Astrocyte (in vitro differentiated cells and primary cell): ENCODE results near the gene DCANP1. TPM values are rescaled to one million over a fixed set of nuclear protein-coding genes. Genes with fewer than 3 reads are reported as not detected.

Experiments used
- DNase-seq: peaks from one replicate; pipeline ENCODE4 v3.0.0-alpha.2; 2010; ENCODE audit warnings: low read depth
- FAIRE-seq: peaks from 2 replicates; lab custom pipeline; 2011; peaks lifted over from hg19 to GRCh38; lab: Jason Lieb, UNC
- H2AFZ ChIP-seq: 2 replicates; pipeline ENCODE4 v1.6.0; 2012; ENCODE audit warnings: low read depth, low read length, inconsistent platforms
- H3K27ac ChIP-seq: 2 replicates; pipeline ENCODE4 v1.5.1; 2011; ENCODE audit warnings: low read depth, low read length, inconsistent platforms
- H3K27me3 ChIP-seq: 2 replicates; pipeline ENCODE4 v1.6.0; 2011; ENCODE audit warnings: low read length, inconsistent platforms; ENCODE audit not compliant: insufficient read depth
- H3K36me3 ChIP-seq: 2 replicates; pipeline ENCODE4 v1.5.1; 2011; ENCODE audit warnings: low read length, inconsistent platforms; ENCODE audit not compliant: insufficient read depth
- H3K4me1 ChIP-seq: 2 replicates; pipeline ENCODE4 v1.5.1; 2011; ENCODE audit warnings: low read length, inconsistent platforms; ENCODE audit not compliant: insufficient read depth
- H3K4me2 ChIP-seq: 2 replicates; pipeline ENCODE4 v1.6.0; 2012; ENCODE audit warnings: low read length, inconsistent platforms
- H3K4me3 ChIP-seq: 2 replicates; pipeline ENCODE4 v1.5.1; 2011; ENCODE audit warnings: low read depth, mild to moderate bottlenecking, low read length, inconsistent platforms; ENCODE audit not compliant: insufficient read depth
- H3K79me2 ChIP-seq: 2 replicates; pipeline ENCODE4 v1.6.0; 2012; ENCODE audit warnings: mild to moderate bottlenecking, low read length, inconsistent platforms; ENCODE audit not compliant: insufficient read depth
- H3K9ac ChIP-seq: 2 replicates; pipeline ENCODE4 v1.6.0; 2012; ENCODE audit warnings: mild to moderate bottlenecking, low read length, inconsistent platforms
- H3K9me3 ChIP-seq: 2 replicates; pipeline ENCODE4 v1.5.1; 2012; ENCODE audit warnings: low read depth, mild to moderate bottlenecking, low read length, inconsistent platforms; ENCODE audit not compliant: insufficient read depth
- H4K20me1 ChIP-seq: 2 replicates; pipeline ENCODE4 v1.6.0; 2012; ENCODE audit warnings: low read length, inconsistent platforms; ENCODE audit not compliant: insufficient read depth
- H3K27ac Mint-ChIP-seq: one replicate; pipeline ENCODE4 v1.8.0; 2021; ENCODE audit warnings: mild to moderate bottlenecking, mixed read lengths; ENCODE audit not compliant: unreplicated experiment
- H3K27me3 Mint-ChIP-seq: one replicate; pipeline ENCODE4 v1.8.0; 2021; ENCODE audit warnings: low read depth, mixed read lengths; ENCODE audit not compliant: unreplicated experiment
- H3K36me3 Mint-ChIP-seq: one replicate; pipeline ENCODE4 v1.8.0; 2021; ENCODE audit warnings: low read depth, mixed read lengths; ENCODE audit not compliant: unreplicated experiment
- H3K4me1 Mint-ChIP-seq: one replicate; pipeline ENCODE4 v1.8.0; 2021; ENCODE audit warnings: low read depth, mixed read lengths; ENCODE audit not compliant: unreplicated experiment
- H3K4me3 Mint-ChIP-seq: one replicate; pipeline ENCODE4 v1.8.0; 2021; ENCODE audit warnings: mild to moderate bottlenecking, moderate library complexity, mixed read lengths; ENCODE audit not compliant: unreplicated experiment
- H3K9me3 Mint-ChIP-seq: one replicate; pipeline ENCODE4 v1.8.0; 2021; ENCODE audit warnings: mild to moderate bottlenecking, mixed read lengths; ENCODE audit not compliant: unreplicated experiment
- EZH2 ChIP-seq: IDR thresholded peaks from 2 replicates; pipeline ENCODE4 v1.6.1; 2012; ENCODE audit warnings: mild to moderate bottlenecking, low read length, inconsistent platforms; ENCODE audit not compliant: insufficient read depth
- total RNA-seq: library from RNA; stranded (reverse); gene quantifications from 2 replicates; pipeline ENCODE4 v1.2.1, GENCODE V29; 2021
- TF ChIP-seq, protein P1 (sequence below): IDR thresholded peaks from 2 replicates; pipeline ENCODE4 v1.5.1; 2011; ENCODE audit warnings: low read depth, mild to moderate bottlenecking, inconsistent platforms, low read length, moderate library complexity; ENCODE audit not compliant: insufficient read depth

Gene DCANP1
- total RNA-seq, 1 donor from 2014 or later: not detected

DNA sequence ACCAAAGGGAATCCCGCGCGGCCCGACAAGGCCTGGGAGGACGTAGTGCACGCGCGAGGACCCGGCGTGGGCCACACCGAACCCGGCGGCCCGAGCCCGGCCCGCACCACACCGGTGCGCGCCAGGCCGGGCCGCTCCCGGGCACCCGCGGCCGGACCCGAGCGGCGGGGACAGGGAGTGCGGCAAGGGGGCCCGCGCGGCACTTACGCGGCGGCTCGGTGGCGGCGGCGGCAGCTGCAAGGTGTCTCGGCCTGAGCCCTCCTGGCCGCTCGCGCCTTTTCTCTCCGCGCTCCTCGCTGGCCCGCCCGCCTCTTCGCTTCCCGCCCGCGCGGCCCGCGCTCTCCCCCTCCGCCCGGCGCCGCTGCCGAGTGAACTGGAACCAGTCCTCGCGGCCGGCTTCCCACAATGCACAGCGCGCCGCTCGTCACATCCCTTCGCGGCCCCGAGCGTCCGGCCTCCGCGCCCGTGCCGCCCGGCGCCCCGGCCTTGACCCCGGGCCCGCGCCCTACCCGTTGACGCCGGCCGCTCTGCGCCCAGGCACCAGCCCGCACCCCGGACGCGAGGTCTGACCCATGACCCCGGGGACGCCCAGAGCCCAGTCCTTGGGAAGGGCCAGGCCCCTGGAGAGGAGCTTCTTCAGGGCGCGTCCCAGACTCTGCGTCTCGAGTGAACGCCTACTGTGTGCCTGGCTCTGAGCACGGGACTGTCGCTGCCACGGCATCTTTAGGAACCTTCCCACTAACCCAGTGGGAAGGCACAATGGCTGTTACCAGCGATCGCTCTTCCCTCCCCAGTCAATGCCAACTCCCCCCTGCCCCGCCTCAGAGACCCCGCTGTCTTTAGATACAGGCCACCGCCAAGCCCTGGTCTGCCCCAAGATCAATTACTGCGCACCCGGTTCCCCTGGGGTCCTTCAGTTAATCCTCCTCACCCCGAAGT, 48.0 kb downstream of the DCANP1 start, which contains the start of gene MACROH2A1:
TSS of gene MACROH2A1 (minus strand) at position 377 of the 939 bp plus-strand sequence. CDS start 10,138 bp downstream, outside the sequence.
- H3K4me1 Mint-ChIP-seq: peaks cover 35% of the 10 kb centered on the region
- Histone ChIP-seq H3K36me3 (no peaks in the 10 kb centered on the region), H3K4me1 (peaks cover 31% of the 10 kb centered on the region), H3K9me3 (no peaks in the 10 kb centered on the region), H3K27me3 (no peaks in the 10 kb centered on the region), H3K4me2 (peak within 1 kb of the TSS; percentile 98), H3K9ac (peak within 1 kb of the TSS; percentile 96), H3K79me2 (peaks cover 55% of the 10 kb centered on the region), H2AFZ (peak within 1 kb of the TSS; percentile 97), H4K20me1 (peaks cover 42% of the 10 kb centered on the region), H3K27ac (peak within 1 kb of the TSS; percentile 87), H3K4me3 (peak within 1 kb of the TSS; percentile 79)
- H3K27me3 Mint-ChIP-seq: peaks cover 3% of the 10 kb centered on the region
- peak within 1 kb of the TSS; percentile 94 for H3K27ac Mint-ChIP-seq
- FAIRE-seq: no peak
- peak; percentile 68 for DNase-seq
- H3K4me3 Mint-ChIP-seq: peak within 1 kb of the TSS; percentile 94
- peaks cover 2% of the 10 kb centered on the region for H3K36me3 Mint-ChIP-seq
- H3K9me3 Mint-ChIP-seq: no peaks in the 10 kb centered on the region
- TF ChIP-seq, protein P1, sequence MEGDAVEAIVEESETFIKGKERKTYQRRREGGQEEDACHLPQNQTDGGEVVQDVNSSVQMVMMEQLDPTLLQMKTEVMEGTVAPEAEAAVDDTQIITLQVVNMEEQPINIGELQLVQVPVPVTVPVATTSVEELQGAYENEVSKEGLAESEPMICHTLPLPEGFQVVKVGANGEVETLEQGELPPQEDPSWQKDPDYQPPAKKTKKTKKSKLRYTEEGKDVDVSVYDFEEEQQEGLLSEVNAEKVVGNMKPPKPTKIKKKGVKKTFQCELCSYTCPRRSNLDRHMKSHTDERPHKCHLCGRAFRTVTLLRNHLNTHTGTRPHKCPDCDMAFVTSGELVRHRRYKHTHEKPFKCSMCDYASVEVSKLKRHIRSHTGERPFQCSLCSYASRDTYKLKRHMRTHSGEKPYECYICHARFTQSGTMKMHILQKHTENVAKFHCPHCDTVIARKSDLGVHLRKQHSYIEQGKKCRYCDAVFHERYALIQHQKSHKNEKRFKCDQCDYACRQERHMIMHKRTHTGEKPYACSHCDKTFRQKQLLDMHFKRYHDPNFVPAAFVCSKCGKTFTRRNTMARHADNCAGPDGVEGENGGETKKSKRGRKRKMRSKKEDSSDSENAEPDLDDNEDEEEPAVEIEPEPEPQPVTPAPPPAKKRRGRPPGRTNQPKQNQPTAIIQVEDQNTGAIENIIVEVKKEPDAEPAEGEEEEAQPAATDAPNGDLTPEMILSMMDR: no peak
- no peak for TF ChIP-seq EZH2

DNA sequence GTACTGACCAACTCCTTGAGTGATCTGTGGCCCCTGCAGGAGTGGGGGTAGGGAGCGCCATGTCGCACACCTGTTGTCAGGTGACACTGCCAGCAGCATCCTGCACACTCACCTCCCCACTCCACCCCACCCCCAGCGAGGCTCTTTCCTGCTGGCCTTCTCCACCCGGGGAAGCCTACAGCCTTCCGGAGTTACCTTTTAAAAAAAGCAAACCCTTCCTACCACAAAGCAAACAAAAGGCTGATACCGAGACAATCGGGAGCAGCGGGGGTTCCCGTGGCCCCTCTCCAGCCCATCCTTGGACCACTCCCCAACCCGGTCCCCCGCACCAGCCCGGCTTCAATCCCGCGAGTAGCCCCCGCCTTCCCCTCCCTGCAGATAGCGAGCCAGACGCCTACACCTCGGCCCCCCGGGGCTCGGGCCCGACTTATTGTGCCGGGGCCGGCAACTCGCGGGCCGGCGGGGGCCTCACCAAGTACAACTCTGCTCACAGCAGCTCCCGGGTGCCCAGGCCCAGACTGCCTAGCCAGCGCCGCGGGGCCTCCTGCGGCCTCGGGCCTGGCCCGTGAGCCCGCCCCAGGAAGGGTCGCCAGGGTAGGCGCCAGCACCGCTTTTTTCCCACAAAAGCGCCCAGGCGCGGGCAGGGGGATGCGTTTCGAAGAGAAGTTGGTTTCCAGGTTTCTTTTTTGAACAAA, 48.8 kb downstream of the DCANP1 start:
- Mint-ChIP-seq H3K36me3 (peaks cover 2% of the 10 kb centered on the region), H3K4me3 (peak overlapping the region; percentile 92), H3K4me1 (peaks cover 43% of the 10 kb centered on the region), H3K9me3 (no peaks in the 10 kb centered on the region), H3K27ac (peak overlapping the region; percentile 81), H3K27me3 (peaks cover 3% of the 10 kb centered on the region)
- H3K27ac ChIP-seq: peak overlapping the region; percentile 87
- H3K79me2 ChIP-seq: peaks cover 63% of the 10 kb centered on the region
- H3K4me1 ChIP-seq: peaks cover 39% of the 10 kb centered on the region
- H4K20me1 ChIP-seq: peaks cover 50% of the 10 kb centered on the region
- FAIRE-seq: no peak
- no peak for TF ChIP-seq EZH2
- TF ChIP-seq, protein P1: no peak
- peak overlapping the region; percentile 97 for H2AFZ ChIP-seq
- no peaks in the 10 kb centered on the region for H3K36me3 ChIP-seq
- DNase-seq: no peak
- H3K4me2 ChIP-seq: peak overlapping the region; percentile 98
- H3K9me3 ChIP-seq: no peaks in the 10 kb centered on the region
- H3K27me3 ChIP-seq: no peaks in the 10 kb centered on the region
- H3K4me3 ChIP-seq: peak overlapping the region; percentile 79
- H3K9ac ChIP-seq: peak overlapping the region; percentile 96
